GM18951 (cell line): ENCODE results near the gene FAM241A.
"Not testable (repeated sequence)": the region's sequence is repeated elsewhere in the genome, so short reads cannot be mapped to it uniquely, and the experiment has no call there.

ENCODE experiments used
- POLR2A ChIP-seq: IDR thresholded peaks from 4 replicates; pipeline ENCODE4 v1.6.1; 2011; ENCODE audit warnings: mild to moderate bottlenecking; ENCODE audit not compliant: insufficient read length, insufficient read depth; ENCODE audit errors: extremely low read depth
- in situ Hi-C: fragments of 300-500 bp; cut with MboI; formaldehyde crosslinking; loops from one replicate; pipeline ENCODE4 v1.12.0; 2022; ENCODE audit warnings: low sequenced_read_pairs, mixed read lengths, inconsistent platforms; ENCODE audit not compliant: unreplicated experiment

FAM241A gene

GRCh38 chr4:112172180-112172579 is 26.9 kb downstream of the FAM241A start:
- in situ Hi-C loops = no loop called here
- TF ChIP-seq POLR2A = no peak

DNA sequence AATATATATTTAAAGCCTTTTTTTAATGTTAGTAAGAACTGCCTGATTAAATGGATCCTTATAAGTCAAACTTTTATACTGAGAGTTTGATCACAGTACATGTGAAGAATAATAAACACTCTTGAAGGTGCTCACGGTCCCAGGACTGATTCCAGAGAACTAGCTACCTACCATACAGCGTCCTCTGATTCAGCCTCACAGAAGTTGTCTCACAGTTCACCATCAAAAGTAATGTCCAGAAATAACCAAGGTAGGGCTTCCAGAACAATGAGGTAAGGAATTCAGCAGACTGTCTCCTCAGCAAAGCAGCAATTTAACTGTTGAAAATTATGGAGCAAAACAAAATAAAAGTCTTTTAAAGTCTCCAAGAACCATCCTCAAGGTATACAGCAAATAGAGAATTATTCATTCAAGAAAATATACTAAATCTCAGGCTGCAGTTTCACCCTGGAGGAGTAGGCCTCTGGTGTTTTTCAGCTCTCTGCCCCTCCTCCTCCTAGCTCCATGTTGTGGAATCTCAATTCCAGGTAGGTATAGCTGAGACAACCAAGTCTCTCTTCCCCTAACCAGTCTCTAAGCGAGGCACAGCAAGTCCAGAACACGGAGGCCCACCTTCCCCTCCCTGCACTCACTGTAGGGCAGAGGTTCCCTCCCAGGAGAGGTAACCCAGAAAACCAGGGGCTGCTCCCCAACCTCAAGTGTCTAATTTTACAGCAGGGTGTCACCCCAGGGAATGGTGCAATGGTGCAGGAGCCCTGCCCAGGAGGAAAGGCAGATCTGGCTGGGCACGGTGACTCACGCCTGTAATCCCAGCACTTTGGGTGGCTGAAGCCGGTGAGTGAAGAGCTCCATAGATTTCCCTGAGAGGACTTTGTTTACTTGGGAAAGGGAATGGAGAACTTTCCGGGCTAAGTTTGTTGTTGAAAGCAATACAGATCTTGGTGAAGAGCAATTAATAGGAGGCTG is 28.6 kb downstream of the FAM241A start:
- in situ Hi-C loops = no loop called here

DNA sequence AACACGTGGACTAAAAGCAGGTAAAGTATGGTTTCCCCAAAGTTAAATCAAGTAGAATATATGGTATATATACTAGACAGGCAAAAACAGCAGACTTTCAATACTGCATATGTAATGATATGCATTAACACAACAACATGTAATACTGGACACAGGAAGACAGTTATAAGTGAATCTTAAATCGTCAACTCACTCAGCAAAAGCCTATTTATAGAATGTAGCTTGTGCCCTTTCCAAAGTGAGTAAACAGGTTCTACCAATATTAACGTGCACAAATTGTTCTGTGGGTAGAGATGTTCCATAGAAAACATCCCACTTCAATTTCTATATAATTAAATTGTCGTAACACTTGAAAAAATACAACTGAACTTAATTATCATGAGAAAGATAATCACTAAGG is 30.6 kb downstream of the FAM241A start:
- TF ChIP-seq POLR2A = no peak
- in situ Hi-C loops = no loop called here

More for the DNA sequence above, 28.6 kb downstream of the FAM241A start:
- no peak for TF ChIP-seq POLR2A

GRCh38 chr4:112176596-112176995 is 31.3 kb downstream of the FAM241A start:
- in situ Hi-C loops = no loop called here
- no peak for TF ChIP-seq POLR2A

GRCh38 chr4:112178741-112179140 is 33.5 kb downstream of the FAM241A start:
- in situ Hi-C loops = not testable (repeated sequence)

DNA sequence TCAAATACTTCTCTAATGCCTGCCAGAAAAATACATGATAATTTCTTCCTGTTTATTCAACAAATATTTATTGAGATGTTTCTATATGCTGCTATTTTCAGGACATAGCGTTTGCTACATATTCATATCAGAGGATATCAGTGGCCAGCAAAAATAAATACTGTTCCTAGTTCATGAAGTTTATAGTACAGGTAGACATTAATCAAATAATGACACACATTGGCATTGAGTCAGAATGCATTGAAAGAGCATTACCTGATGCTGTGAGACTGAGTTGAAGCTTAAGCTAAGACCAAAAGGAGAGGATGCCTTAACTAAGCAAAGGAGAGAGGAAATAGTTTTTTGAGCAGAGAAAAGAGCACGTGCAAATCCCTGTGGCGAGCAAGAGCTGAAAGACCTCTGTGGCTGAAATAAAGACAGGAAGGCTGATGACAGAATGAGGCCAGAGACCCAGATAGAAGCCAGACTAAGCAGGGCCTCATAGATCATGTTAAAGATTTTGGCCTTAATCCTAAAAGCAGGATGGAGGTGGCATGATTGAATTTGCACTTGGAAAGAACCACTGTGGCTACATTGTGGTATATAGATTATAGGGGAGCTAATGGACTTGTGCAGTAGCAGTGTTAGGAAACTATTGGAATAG is 36.2 kb downstream of the FAM241A start:
- in situ Hi-C loops = no loop called here

DNA sequence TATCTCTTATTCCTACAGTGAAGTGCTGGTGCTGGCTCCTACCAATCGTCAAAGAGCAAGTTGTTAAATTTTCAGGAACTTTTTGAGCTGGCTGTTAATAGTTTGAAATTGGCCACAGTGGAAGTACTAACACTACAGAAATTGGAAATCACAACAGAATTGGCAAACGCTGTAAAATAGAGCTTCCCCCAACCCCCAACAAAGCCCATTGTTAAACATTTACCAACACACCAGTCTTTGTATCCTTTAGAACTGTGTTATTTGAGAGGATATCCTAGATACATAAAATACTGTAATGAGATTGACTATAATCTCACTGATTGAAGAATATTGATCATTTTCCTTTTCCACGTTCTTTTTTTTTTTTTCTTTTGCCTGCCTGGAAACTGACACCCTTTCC is 37.4 kb downstream of the FAM241A start:
- TF ChIP-seq POLR2A = no peak
- in situ Hi-C loops = no loop called here

More for the DNA sequence above, 36.2 kb downstream of the FAM241A start:
- TF ChIP-seq POLR2A = no peak

- no peak for TF ChIP-seq POLR2A
- in situ Hi-C loops = no loop called here
Observed at GRCh38 chr4:112183252-112183651, 38.0 kb downstream of the FAM241A start.

DNA sequence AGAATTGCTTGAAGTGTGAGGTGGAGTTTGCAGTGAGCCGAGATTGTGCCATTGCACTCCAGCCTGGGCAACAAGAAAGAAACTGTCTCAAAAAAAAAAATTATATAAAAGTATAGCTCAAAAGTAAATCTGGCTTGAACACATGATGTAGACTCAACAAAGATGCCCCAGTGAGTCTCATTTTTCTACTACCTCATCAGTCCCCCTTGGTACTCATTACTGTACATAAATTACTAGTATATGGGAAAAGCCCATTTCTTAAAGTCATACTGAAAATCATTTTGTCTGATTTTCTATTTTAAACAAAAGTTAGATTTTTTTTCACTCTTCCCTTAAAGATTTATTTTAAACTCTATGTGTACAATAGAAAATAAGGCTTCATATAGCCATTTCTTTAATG is 39.2 kb downstream of the FAM241A start:
- TF ChIP-seq POLR2A = no peak
- in situ Hi-C loops = no loop called here

DNA sequence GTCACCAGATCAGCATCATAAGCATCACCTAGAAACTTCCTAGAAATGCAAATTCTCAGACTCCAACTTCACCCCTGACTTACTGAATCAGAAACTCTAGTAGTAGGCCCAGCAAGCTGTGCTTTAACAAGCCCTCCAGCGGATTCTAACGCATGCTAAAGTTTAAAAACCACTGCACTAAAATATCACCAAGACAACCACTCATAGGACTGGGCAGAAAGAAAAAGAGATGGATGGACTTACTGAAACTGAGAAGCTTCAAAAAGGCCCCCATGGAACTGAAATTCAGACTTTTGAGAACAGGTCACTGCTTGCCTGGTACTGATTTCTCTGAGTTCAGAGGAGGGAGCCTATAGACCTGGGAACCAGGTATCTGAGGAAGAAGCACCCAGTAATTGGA is 40.1 kb downstream of the FAM241A start:
- in situ Hi-C loops = no loop called here
- no peak for TF ChIP-seq POLR2A

DNA sequence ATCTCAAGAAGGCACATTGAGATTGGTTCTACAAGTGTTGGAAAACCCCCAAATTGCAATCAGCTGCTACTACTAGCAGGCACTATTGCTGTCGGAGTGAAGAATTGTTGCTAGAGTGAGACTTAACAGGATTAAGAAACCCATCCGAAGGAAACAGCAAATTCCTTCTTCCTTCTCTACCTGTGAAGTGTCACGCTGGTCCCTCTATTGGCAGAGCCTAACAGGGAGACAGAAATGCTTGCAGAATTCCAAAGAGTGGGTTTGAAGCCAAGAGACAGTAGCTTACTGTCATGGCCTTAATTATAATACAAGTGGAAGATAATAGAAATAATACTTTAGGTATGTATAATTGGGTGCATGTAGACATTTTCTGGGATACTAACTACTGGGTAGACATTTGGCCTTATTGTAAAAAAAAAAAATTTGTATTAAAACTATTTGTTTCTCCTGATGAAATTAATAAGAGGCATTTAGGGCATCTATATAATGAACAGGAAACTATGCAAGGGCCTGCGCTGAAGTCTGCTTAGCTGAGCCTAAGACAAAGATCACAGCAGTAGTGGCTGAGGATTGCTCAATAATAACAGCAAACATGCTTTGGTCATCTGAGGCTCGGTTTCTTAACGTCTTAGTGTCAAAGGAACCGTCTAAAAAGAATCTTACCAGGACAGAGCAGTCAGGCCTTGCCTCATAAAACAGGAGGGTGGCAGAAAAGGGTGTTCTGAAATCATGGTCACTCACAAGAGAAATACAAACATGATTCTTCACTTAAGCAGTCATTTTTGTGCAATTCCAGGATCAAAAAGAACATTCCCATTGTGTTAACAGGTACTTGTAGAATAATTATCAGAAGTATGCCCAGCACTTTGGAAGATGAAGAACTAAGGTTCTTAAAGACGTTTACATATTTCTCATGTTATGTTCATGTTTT is 40.8 kb downstream of the FAM241A start:
- no peak for TF ChIP-seq POLR2A
- in situ Hi-C loops = no loop called here

GRCh38 chr4:112189754-112190153 is 44.5 kb downstream of the FAM241A start:
- in situ Hi-C loops = no loop called here
- TF ChIP-seq POLR2A = no peak

- in situ Hi-C loops = no loop called here
- TF ChIP-seq POLR2A = no peak
Observed at GRCh38 chr4:112190684-112191083, 45.4 kb downstream of the FAM241A start.
